Nephron (organoid): ENCODE data around the gene TMEM185A.
"Not testable (repeated sequence)": the region's sequence is repeated elsewhere in the genome, so short reads cannot be mapped to it uniquely, and the experiment has no call there.

Source experiments
- H3K27ac Mint-ChIP-seq, 3 experiments: 2 replicates each; pipeline ENCODE4 v1.8.0; 2020; ENCODE audit warnings: mixed read lengths in 3 of 3, mild to moderate bottlenecking in 2 of 3, moderate library complexity in 1 of 3
- H3K27me3 Mint-ChIP-seq: 2 replicates; pipeline ENCODE4 v1.8.0; 2021; ENCODE audit warnings: low read depth, mild to moderate bottlenecking, moderate library complexity, mixed read lengths
- H3K36me3 Mint-ChIP-seq: 2 replicates; pipeline ENCODE4 v1.8.0; 2020; ENCODE audit warnings: low read depth, mixed read lengths
- H3K4me1 Mint-ChIP-seq: 2 replicates; pipeline ENCODE4 v1.8.0; 2020; ENCODE audit warnings: mixed read lengths
- H3K4me3 Mint-ChIP-seq, 3 experiments: 2 replicates each; pipeline ENCODE4 v1.8.0; 2020; ENCODE audit warnings: mild to moderate bottlenecking in 3 of 3, mixed read lengths in 3 of 3, moderate library complexity in 2 of 3
- H3K9me3 Mint-ChIP-seq: 2 replicates; pipeline ENCODE4 v1.8.0; 2020; ENCODE audit warnings: mixed read lengths
- CTCF ChIP-seq, 3 experiments: fragments of 200-600 bp; sonication (generic); IDR thresholded peaks; one replicate each; pipeline ENCODE4 v1.5.0; 2021; ENCODE audit warnings: antibody characterized with exemption in 3 of 3; ENCODE audit not compliant: unreplicated experiment in 3 of 3

TMEM185A gene

GRCh38 chrX:149568701-149569296 lies 62.8 kb downstream of the TMEM185A start:
- Mint-ChIP-seq H3K4me1 (no peaks in the 10 kb centered on the region), H3K27ac (no peak overlapping the region), H3K9me3 (peaks cover 12% of the 10 kb centered on the region), H3K4me3 (no peak overlapping the region), H3K27me3 (no peaks in the 10 kb centered on the region), H3K36me3 (no peaks in the 10 kb centered on the region)
- TF ChIP-seq CTCF (IDR thresholded peaks at IDR 0.05; ENCODE audit: unreplicated experiment in 3 of 3): no peak

DNA sequence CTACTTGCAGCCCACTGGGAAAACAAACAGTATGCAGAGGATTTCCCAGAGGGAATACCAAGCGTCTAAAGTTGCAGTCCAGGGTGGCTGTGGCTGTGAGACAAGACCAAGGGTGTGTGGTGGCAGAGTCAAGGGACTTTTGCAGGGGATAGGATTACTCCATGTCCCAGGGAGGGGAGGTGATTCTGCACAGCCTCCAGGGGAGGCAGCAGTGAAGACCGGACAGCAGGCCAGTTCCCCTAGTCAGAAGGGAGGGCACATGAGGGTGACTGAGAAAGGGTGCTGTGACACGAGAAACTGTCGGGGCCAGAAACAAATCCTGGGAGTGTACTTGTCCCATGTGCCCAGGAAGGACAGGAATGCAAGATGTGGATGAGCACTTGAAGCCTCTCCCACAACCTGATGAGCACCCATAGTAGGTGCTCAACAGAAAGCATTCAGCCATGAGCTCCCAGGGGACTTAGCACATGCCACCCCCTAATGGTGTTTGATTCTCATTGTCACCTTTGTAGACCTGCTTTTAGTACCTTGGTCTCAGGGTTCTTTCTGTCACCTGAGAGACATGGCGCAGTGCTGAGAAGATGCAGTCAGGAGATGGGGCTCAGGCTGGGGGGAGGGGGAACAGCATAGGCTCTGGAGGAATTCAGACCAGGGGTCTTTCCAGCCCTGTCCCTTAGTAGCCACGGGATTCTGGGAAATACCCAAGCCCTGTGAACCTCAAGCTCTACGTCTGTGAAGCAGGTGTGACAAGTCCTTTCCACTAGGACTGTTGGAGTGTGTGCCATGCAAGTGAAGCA lies 63.8 kb downstream of the TMEM185A start:
- H3K27me3 Mint-ChIP-seq: no peaks in the 10 kb centered on the region
- H3K36me3 Mint-ChIP-seq: no peaks in the 10 kb centered on the region
- H3K27ac Mint-ChIP-seq: no peak overlapping the region
- peaks cover 14% of the 10 kb centered on the region for H3K9me3 Mint-ChIP-seq
- H3K4me1 Mint-ChIP-seq: no peaks in the 10 kb centered on the region
- no peak for TF ChIP-seq CTCF (IDR thresholded peaks at IDR 0.05; ENCODE audit: unreplicated experiment in 3 of 3)
- H3K4me3 Mint-ChIP-seq: no peak overlapping the region

GRCh38 chrX:149563359-149563758 lies 68.2 kb downstream of the TMEM185A start:
- Mint-ChIP-seq H3K27me3 (no peaks in the 10 kb centered on the region), H3K27ac (no peak overlapping the region), H3K4me3 (no peak overlapping the region), H3K4me1 (no peaks in the 10 kb centered on the region), H3K36me3 (no peaks in the 10 kb centered on the region), H3K9me3 (peaks cover 12% of the 10 kb centered on the region)
- TF ChIP-seq CTCF (IDR thresholded peaks at IDR 0.05; ENCODE audit: unreplicated experiment in 3 of 3): no peak

DNA sequence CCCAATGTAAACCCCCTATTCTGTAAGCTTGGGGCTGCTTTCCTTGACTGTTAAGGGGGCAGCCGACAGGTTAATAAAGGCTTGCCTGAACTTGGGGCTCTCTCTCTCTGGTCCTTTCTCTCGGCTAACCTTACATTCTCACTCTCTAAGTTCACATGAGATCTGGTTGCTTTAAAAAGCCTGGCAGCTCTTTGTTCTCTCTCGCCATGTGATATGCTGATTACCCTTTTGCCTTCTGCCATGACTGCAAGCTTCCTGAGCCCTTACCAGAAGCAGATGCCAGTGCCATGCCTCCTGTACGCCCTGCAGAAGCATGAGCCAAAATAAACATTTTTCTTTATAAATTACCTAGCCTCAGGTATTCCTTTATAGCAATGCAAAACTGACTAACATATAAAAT lies 76.3 kb downstream of the TMEM185A start:
- H3K4me1 Mint-ChIP-seq, H3K36me3 Mint-ChIP-seq, H3K27ac Mint-ChIP-seq, H3K9me3 Mint-ChIP-seq, H3K27me3 Mint-ChIP-seq, H3K4me3 Mint-ChIP-seq: not testable (repeated sequence)

- H3K36me3 Mint-ChIP-seq: not testable (repeated sequence)
Observed at GRCh38 chrX:149551939-149552248, 79.7 kb downstream of the TMEM185A start.

DNA sequence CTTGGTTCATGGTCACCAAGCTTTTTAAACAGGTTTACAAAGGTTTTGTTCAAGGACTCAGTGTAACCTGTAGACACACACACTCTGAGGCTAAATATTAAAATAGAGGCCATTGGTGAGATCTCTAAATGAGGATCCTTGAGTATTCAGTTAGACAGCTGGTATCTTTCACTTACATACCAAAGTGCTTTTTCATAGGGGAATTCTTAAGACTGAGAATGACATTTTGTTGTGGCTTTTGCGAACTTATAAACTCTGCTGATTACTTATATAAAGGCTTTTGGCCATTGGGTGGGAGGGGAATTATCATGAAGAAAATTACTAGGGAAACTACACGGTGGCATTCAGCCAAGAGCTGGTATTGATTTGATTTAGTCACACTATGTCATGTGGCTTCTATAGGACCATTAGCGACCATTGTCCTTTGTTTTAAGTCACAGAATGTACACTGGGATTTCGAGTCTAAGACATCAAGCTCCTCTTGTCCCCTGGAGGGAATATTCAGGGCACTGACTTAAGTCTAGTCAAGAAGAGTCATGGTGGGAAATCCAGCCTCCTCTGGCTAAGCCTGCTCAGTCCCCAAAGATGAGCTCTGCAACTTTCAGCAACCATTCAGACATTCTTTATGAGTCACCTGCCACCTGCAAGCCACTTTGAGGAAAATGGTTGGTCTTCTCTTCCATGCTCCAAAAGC lies 80.2 kb downstream of the TMEM185A start:
- H3K4me3 Mint-ChIP-seq, H3K27ac Mint-ChIP-seq, H3K4me1 Mint-ChIP-seq, H3K9me3 Mint-ChIP-seq, H3K27me3 Mint-ChIP-seq, H3K36me3 Mint-ChIP-seq: not testable (repeated sequence)

More at GRCh38 chrX:149551939-149552248, 79.7 kb downstream of the TMEM185A start:
- not testable (repeated sequence) for H3K9me3 Mint-ChIP-seq, H3K4me1 Mint-ChIP-seq, H3K27ac Mint-ChIP-seq, H3K27me3 Mint-ChIP-seq, H3K4me3 Mint-ChIP-seq

DNA sequence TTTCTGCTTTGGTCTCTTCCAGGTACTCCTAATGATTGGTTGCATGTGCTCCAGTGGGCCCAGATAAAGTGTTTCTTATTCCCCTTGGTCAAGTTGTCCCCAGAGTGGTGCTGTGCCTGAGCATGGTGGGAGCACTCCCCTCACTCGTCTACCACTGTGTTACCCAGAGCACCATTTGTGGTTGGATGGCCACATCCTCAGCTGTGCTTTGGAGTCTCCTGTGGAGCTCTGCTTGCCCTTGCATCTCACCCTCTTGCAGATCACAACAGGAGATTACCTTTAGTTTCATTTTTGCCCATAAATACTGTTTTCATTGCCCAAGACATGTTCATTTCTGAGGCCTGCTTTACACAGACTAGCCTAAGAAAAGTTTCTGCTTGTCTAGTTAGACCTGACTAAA lies 81.1 kb downstream of the TMEM185A start:
- not testable (repeated sequence) for H3K27ac Mint-ChIP-seq, H3K4me3 Mint-ChIP-seq, H3K4me1 Mint-ChIP-seq, H3K27me3 Mint-ChIP-seq, H3K36me3 Mint-ChIP-seq, H3K9me3 Mint-ChIP-seq

GRCh38 chrX:149549701-149550100 lies 81.9 kb downstream of the TMEM185A start, which contains the start of gene HSFX3:
HSFX3 (minus strand) TSS chrX:149549924; CDS start chrX:149549852, 72 bp downstream.
- H3K27me3 Mint-ChIP-seq, H3K36me3 Mint-ChIP-seq, H3K4me1 Mint-ChIP-seq, H3K4me3 Mint-ChIP-seq, H3K9me3 Mint-ChIP-seq, H3K27ac Mint-ChIP-seq: not testable (repeated sequence)

DNA sequence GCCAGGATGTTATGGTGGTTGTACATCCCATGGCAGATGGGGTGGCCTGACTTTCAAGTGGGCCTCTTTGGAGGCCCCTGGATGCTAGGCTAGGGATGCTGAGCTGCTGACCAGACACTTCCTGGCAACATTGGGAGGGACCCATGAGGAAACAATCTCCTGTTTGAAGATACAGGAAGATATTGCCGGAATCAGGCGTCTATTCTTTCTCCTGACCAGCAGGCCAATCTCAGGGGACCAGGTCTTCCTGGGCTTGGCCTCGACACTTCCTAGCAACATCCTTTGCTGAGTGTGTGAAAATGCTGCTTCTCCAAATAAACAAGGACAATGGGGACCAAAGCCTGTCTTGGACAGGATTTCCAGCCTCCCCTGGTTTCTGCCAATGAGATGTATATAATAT lies 83.8 kb downstream of the TMEM185A start:
- not testable (repeated sequence) for H3K4me3 Mint-ChIP-seq, H3K9me3 Mint-ChIP-seq, H3K27ac Mint-ChIP-seq, H3K36me3 Mint-ChIP-seq, H3K27me3 Mint-ChIP-seq, H3K4me1 Mint-ChIP-seq

DNA sequence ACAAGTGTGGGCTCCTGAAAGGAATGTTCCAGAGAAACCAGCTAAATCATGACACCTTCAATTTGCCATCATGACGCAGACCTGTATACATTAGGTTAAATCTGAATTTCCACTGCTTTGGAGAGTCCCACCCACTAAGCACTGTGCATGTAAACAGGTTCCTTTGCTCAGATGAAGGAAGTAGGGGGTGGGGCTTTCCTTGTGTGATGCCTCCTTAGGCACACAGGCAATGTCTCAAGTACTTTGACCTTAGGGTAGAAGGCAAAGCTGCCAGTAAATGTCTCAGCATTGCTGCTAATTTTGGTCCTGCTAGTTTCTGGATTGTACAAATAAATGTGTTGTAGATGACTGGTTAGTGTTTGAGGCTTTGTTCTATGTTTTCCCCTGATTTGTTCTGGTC lies 84.6 kb downstream of the TMEM185A start:
- H3K27me3 Mint-ChIP-seq, H3K27ac Mint-ChIP-seq, H3K9me3 Mint-ChIP-seq, H3K4me3 Mint-ChIP-seq, H3K4me1 Mint-ChIP-seq, H3K36me3 Mint-ChIP-seq: not testable (repeated sequence)
